ENCODE measurements around the gene ATXN10. TPM values are rescaled to one million over a fixed set of nuclear protein-coding genes. Genes with fewer than 3 reads are reported as not detected.

ATXN10 gene
- total and polyA plus RNA-seq, 2 donors (not counting 1 experiment from before 2014, with no cell fraction given), result 52.3 to 95.5 TPM

DNA sequence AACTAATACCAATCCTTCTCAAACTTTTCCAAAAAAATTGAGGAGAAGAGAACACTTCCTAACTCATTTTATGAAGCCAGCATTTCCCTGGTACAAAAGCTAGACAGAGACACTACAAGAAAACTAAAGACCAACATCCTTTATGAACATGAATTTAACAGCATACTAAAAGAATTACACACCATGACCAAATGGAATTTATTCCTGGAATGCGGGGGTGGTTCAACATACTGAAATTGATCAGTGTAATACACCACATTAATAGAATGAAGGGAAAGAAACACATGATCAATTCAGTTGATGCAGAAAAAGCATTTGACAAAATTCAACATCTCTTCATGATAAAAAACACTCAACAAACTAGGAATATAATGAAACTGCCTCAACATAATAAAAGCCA, 157.2 kb downstream of the ATXN10 start:
- Histone ChIP-seq H4K20me1 (ENCODE audit: control insufficient read depth, insufficient read depth, low read length, poor library complexity, severe bottlenecking) (no peaks in the 10 kb centered on the region), H3K9ac (ENCODE audit: low read length) (no peak overlapping the region), H3K4me2 (replicated peaks; ENCODE audit: low read depth, low read length, poor library complexity, severe bottlenecking) (no peak overlapping the region), H2AFZ (ENCODE audit: insufficient read depth, low read depth, low read length, poor library complexity, severe bottlenecking) (no peak overlapping the region), H3K27me3 (replicated peaks in 1 of 4; ENCODE audit: control extremely low read depth in 1 of 4, control insufficient read depth in 3 of 4, insufficient read depth in 4 of 4, low read length in 3 of 4) (no peaks in the 10 kb centered on the region), H3K9me3 (ENCODE audit: control extremely low read depth in 1 of 3, control insufficient read depth in 2 of 3, insufficient read depth in 1 of 3, low read length in 2 of 3) (peaks cover 0 to 4% (median 0%) of the 10 kb centered on the region in 3 donors), H3K36me3 (replicated peaks in 1 of 2; ENCODE audit: control extremely low read depth in 1 of 2, control insufficient read depth in 1 of 2, extremely low read depth in 1 of 2, insufficient read depth in 2 of 2, low read length in 1 of 2) (peaks cover under 1 to 8% of the 10 kb centered on the region in 2 experiments), H3K79me2 (ENCODE audit: control insufficient read depth, insufficient read depth, low read length) (no peaks in the 10 kb centered on the region), H3K4me3 (ENCODE audit: control extremely low read depth in 1 of 5, extremely low read depth in 1 of 5, insufficient read depth in 1 of 5, low read depth in 2 of 5, low read length in 4 of 5) (no peak overlapping the region), H3K4me1 (ENCODE audit: control insufficient read depth in 2 of 2, insufficient read depth in 2 of 2, low read length in 2 of 2) (no peaks in the 10 kb centered on the region), H3K27ac (ENCODE audit: low read length in 2 of 2) (no peak overlapping the region)
- Mint-ChIP-seq H3K4me1 (peaks cover 14% of the 10 kb centered on the region), H3K4me3 (no peak overlapping the region), H3K27ac (no peak overlapping the region), H3K9me3 (ENCODE audit: insufficient read depth) (no peaks in the 10 kb centered on the region), H3K27me3 (no peaks in the 10 kb centered on the region)
- ATAC-seq (ENCODE audit: low read depth), result no peak
- DNase-seq, result no peak
- no CpG with 5 or more reads among the region's 1 CpG for WGBS (ENCODE audit: insufficient coverage)
- ChIA-PET CTCF (no interaction called here), POLR2A (no interaction called here)
- TF ChIP-seq EZH2 (IDR thresholded peaks at IDR 0.05; ENCODE audit: borderline replicate concordance, insufficient read depth, low read depth, low read length, poor library complexity, severe bottlenecking), result no peak
- TF ChIP-seq, protein P1, sequence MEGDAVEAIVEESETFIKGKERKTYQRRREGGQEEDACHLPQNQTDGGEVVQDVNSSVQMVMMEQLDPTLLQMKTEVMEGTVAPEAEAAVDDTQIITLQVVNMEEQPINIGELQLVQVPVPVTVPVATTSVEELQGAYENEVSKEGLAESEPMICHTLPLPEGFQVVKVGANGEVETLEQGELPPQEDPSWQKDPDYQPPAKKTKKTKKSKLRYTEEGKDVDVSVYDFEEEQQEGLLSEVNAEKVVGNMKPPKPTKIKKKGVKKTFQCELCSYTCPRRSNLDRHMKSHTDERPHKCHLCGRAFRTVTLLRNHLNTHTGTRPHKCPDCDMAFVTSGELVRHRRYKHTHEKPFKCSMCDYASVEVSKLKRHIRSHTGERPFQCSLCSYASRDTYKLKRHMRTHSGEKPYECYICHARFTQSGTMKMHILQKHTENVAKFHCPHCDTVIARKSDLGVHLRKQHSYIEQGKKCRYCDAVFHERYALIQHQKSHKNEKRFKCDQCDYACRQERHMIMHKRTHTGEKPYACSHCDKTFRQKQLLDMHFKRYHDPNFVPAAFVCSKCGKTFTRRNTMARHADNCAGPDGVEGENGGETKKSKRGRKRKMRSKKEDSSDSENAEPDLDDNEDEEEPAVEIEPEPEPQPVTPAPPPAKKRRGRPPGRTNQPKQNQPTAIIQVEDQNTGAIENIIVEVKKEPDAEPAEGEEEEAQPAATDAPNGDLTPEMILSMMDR (IDR thresholded peaks at IDR 0.05), result no peak
- intact Hi-C loops (cut with micrococcal nuclease), result no loop called here

DNA sequence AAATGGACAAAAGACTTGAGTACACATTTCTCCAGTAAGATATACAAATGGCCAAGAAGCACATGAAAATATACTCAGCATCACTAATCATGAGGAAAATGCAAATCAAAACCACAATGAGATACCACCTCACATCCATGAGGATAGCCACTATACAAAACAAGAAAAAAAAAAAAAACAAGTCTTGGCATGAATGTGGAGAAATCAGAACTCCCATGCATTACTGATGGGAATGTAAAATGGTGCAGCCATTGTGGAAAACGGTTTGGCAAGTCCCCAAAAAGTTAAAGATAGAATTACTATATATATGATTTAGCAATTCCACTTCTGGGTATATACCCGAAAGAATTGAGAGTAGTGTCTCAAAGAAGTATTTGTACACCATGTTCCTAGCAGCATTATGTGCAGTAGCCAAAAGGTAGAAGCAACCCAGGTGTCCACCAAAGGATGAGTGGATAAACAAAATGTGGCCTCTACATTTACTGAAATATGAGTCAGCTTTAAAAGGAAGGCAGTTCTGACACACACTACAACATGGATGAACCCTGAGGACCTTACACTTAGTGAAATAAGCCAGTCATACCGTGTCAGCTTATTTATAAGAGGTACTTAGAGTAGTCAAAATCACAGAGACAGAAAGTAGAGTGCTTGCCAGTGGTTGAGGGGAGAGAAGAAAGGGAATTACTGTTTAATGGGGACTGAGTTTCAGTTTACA, 159.1 kb downstream of the ATXN10 start:
- no peaks in the 10 kb centered on the region for H3K9me3 Mint-ChIP-seq (ENCODE audit: insufficient read depth)
- no peak overlapping the region for H3K27ac Mint-ChIP-seq
- WGBS (ENCODE audit: insufficient coverage), result 80% methylated on average over 2 of the region's 3 CpGs
- POLR2A ChIA-PET, result no interaction called here
- H3K79me2 ChIP-seq (ENCODE audit: control insufficient read depth, insufficient read depth, low read length), result no peaks in the 10 kb centered on the region
- H3K9ac ChIP-seq (ENCODE audit: low read length), result no peak overlapping the region
- ATAC-seq (ENCODE audit: low read depth) (no peak), DNase-seq (no peak)
- no peak overlapping the region for H3K4me3 Mint-ChIP-seq
- H2AFZ ChIP-seq (ENCODE audit: insufficient read depth, low read depth, low read length, poor library complexity, severe bottlenecking), result no peak overlapping the region
- H3K27ac ChIP-seq (ENCODE audit: low read length in 2 of 2), result no peak overlapping the region
- peaks cover 3 to 5% of the 10 kb centered on the region in 2 experiments for H3K36me3 ChIP-seq (replicated peaks in 1 of 2; ENCODE audit: control extremely low read depth in 1 of 2, control insufficient read depth in 1 of 2, extremely low read depth in 1 of 2, insufficient read depth in 2 of 2, low read length in 1 of 2)
- no peaks in the 10 kb centered on the region for H4K20me1 ChIP-seq (ENCODE audit: control insufficient read depth, insufficient read depth, low read length, poor library complexity, severe bottlenecking)
- no peak overlapping the region for H3K4me2 ChIP-seq (replicated peaks; ENCODE audit: low read depth, low read length, poor library complexity, severe bottlenecking)
- intact Hi-C loops (cut with micrococcal nuclease), result loop anchor here (1.0 kb wide), 1 partner anchor 99 kb away; no protein-coding TSS in a partner anchor
- no peaks in the 10 kb centered on the region for H3K27me3 Mint-ChIP-seq
- H3K27me3 ChIP-seq (replicated peaks in 1 of 4; ENCODE audit: control extremely low read depth in 1 of 4, control insufficient read depth in 3 of 4, insufficient read depth in 4 of 4, low read length in 3 of 4), result no peaks in the 10 kb centered on the region
- H3K9me3 ChIP-seq (ENCODE audit: control extremely low read depth in 1 of 3, control insufficient read depth in 2 of 3, insufficient read depth in 1 of 3, low read length in 2 of 3), result peaks cover 0 to 4% (median 0%) of the 10 kb centered on the region in 3 donors
- CTCF ChIA-PET, result interaction anchor here (1.0 to 1.6 kb wide), 2 partner anchors 99 kb away, joined by 4 to 6 read pairs; no protein-coding TSS in a partner anchor
- no peaks in the 10 kb centered on the region for H3K4me1 ChIP-seq (ENCODE audit: control insufficient read depth in 2 of 2, insufficient read depth in 2 of 2, low read length in 2 of 2)
- TF ChIP-seq EZH2 (IDR thresholded peaks at IDR 0.05; ENCODE audit: borderline replicate concordance, insufficient read depth, low read depth, low read length, poor library complexity, severe bottlenecking), result no peak
- TF ChIP-seq, protein P1 (IDR thresholded peaks at IDR 0.05), result no peak
- H3K4me3 ChIP-seq (ENCODE audit: control extremely low read depth in 1 of 5, extremely low read depth in 1 of 5, insufficient read depth in 1 of 5, low read depth in 2 of 5, low read length in 4 of 5), result no peak overlapping the region
- peaks cover 14% of the 10 kb centered on the region for H3K4me1 Mint-ChIP-seq
